DOHH2 (cell line): ENCODE results near the gene ATP5F1E.

Experiments
- CTCF ChIP-seq: fragments of 200-600 bp; sonication (generic); IDR thresholded peaks from one replicate; pipeline ENCODE4 v1.5.1; 2014; ENCODE audit warnings: antibody characterized with exemption, mild to moderate bottlenecking, low read depth, low read length; ENCODE audit not compliant: poor library complexity, severe bottlenecking
- EZH2phosphoT487 ChIP-seq: fragments of 200-600 bp; sonication (generic); IDR thresholded peaks from 2 replicates; pipeline ENCODE4 v1.6.1; 2017; ENCODE audit warnings: borderline replicate concordance, mild to moderate bottlenecking, antibody characterized with exemption, low read length, moderate library complexity, mixed read lengths

- TF ChIP-seq CTCF (no peak), EZH2phosphoT487 (no peak)
These were observed 8.5 kb upstream of the ATP5F1E start for GRCh38 chr20:59040667-59041066.
